B cell (primary cell): Measurements from ENCODE around the gene ATXN1.

Source experiments
- CTCF ChIP-seq: fragments of 200-600 bp; IDR thresholded peaks from one replicate; pipeline ENCODE4 v1.8.0; 2022; ENCODE audit warnings: antibody characterized with exemption, mild to moderate bottlenecking
- EZH2 ChIP-seq: IDR thresholded peaks from 2 replicates; pipeline ENCODE4 v1.6.1; 2012; ENCODE audit warnings: borderline replicate concordance, low read depth, mild to moderate bottlenecking, moderate library complexity, low read length; ENCODE audit not compliant: insufficient read depth, poor library complexity, severe bottlenecking

GRCh38 chr6:16441262-16441661 is 320.0 kb downstream of the ATXN1 start:
- TF ChIP-seq CTCF: no peak
- no peak for TF ChIP-seq EZH2
